ENCODE results near the gene NOX3. TPM values are rescaled to one million over a fixed set of nuclear protein-coding genes. Genes with fewer than 3 reads are reported as not detected.
"Not testable (repeated sequence)": the region's sequence is repeated elsewhere in the genome, so short reads cannot be mapped to it uniquely, and the experiment has no call there.

Gene NOX3
- total RNA-seq, 1 donor: not detected

DNA sequence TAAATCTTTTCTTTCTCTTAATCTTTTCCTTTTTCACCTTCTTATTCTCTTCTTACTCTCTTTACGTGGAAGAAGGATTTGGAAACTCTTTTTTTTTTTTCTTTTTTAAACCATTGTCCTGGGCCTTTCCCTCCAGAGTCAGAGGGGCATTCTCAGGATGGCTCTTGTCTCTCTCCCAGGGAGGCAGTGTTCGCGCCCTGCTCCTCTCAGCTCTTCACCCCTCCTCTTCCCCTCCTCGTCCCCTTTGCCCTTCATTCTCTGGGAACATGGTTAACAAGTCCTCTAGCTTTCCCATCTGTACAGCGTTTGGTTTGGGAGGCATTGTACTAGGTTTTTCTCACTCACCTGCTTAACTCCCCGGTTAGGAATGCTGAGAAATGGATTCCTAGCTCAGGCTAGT lies 89.3 kb downstream of the NOX3 start:
- TF ChIP-seq CTCF (IDR thresholded peaks at IDR 0.05; ENCODE audit: insufficient read depth, low read length): no peak
- DNase-seq (ENCODE audit: low read depth): no peak

GRCh38 chr6:155364844-155365437 lies 90.7 kb downstream of the NOX3 start:
- no peak for DNase-seq (ENCODE audit: low read depth)
- TF ChIP-seq CTCF (IDR thresholded peaks at IDR 0.05; ENCODE audit: insufficient read depth, low read length): no peak
- no peak overlapping the region for H3K4me3 ChIP-seq (ENCODE audit: low read depth, low read length)

More for the DNA sequence above, 89.3 kb downstream of the NOX3 start:
- H3K4me3 ChIP-seq (ENCODE audit: low read depth, low read length): no peak overlapping the region

DNA sequence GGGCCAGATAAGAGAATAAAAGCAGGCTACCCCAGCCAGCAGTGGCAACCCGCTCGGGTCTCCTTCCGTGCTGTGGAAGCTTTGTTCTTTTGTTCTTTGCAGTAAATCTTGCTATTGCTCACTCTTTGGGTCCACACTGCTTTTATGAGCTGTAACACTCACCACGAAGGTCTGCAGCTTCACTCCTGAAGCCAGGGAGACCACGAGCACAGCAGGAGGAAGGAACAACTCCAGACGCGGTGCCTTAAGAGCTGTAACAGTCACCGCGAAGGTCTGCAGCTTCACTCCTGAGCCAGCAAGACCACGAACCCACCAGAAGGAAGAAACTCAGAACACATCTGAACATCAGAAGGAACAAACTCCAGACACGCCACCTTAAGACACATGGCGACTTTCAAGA lies 91.6 kb downstream of the NOX3 start:
- not testable (repeated sequence) for H3K4me3 ChIP-seq (ENCODE audit: low read depth, low read length); DNase-seq (ENCODE audit: low read depth)

DNA sequence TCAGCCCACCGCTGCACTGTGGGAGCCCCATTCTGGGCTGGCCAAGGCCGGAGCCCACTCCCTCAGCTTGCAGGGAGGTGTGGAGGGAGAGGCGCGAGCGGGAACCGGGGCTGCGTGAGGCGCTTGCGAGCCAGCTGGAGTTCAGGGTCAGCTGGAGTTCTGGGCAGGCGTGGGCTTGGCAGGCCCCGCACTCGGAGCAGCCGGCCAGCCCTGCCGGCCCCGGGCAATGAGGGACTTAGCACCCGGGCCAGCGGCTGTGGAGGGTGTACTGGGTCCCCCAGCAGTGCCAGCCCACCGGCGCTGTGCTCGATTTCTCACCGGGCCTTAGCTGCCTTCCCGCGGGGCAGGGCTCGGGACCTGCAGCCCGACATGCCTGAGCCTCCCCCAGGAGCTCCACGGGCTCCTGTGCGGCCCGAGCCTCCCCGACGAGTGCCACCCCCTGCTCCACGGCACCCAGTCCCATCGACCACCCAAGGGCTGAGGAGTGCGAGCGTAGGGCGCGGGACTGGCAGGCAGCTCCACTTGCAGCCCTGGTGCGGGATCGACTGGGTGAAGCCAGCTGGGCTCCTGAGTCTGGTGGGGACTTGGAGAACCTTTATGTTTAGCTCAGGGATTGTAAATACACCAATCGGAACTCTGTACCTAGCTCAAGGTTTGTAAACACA lies 92.5 kb downstream of the NOX3 start:
- DNase-seq (ENCODE audit: low read depth); H3K4me3 ChIP-seq (ENCODE audit: low read depth, low read length): not testable (repeated sequence)

DNA sequence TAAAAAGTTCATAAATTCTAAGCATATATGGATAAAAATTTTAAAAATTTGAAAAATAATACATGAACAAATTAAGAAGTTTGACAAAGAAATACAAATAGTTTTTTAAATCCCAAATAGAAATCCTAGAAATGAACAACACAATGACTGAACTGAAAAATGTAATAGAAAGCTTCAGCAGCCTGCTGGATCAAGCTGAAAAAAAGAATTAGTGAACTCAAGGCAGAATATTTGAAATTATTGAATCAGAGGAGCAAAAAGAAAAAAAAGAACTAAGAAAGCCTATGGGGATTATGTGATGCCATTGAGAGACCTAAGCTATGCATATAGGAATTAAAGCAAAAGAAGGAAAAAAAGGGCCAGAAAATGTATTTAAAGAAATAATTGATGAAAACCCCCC lies 101.5 kb downstream of the NOX3 start:
- TF ChIP-seq CTCF (IDR thresholded peaks at IDR 0.05; ENCODE audit: insufficient read depth, low read length): no peak
- H3K4me3 ChIP-seq (ENCODE audit: low read depth, low read length): no peak overlapping the region
- DNase-seq (ENCODE audit: low read depth): no peak

DNA sequence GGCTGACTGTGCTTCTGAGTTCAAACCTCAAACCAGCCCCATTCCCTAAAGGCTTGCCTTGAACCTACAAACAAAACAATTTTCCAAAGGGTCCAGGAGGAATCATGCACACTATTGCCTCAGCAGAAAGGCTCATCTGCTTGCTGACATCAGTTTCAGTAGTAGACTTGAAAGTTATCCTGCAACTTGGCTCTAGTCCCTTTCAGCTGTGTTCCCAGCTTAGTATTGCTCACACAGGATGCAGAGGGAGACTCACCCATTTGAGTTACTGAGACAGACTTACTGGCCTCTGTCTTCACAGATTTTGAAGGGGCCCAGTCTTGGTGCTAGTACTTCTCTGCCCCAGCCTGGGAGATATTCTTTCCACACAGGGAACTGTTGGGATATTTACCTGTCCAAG lies 102.8 kb downstream of the NOX3 start:
- TF ChIP-seq CTCF (IDR thresholded peaks at IDR 0.05; ENCODE audit: insufficient read depth, low read length): no peak
- DNase-seq (ENCODE audit: low read depth): peak; percentile 81
- no peak overlapping the region for H3K4me3 ChIP-seq (ENCODE audit: low read depth, low read length)

DNA sequence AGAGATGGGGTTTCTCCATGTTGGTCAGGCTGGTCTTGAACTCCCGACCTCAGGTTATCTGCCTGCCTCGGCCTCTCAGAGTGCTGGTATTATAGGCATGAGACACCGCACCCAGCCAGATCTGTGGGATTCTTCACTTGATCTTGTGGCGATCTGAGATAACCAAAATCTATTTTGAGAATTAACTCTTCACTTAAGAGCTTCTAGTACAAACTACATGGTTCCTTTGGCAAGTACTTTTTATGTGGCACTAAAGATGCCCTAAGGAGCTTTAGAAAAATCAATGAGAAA lies 103.6 kb downstream of the NOX3 start:
- no peak overlapping the region for H3K4me3 ChIP-seq (ENCODE audit: low read depth, low read length)
- no peak for TF ChIP-seq CTCF (IDR thresholded peaks at IDR 0.05; ENCODE audit: insufficient read depth, low read length)
- no peak for DNase-seq (ENCODE audit: low read depth)

Measured in fibroblast of the aortic adventitia (primary cell).